ENCODE data around the gene DIP2A.
"Not testable (repeated sequence)": the region's sequence is repeated elsewhere in the genome, so short reads cannot be mapped to it uniquely, and the experiment has no call there.

Gene DIP2A

GRCh38 chr21:46559291-46559983, 100.7 kb downstream of the DIP2A start:
- no peak for DNase-seq

GRCh38 chr21:46560568-46561444, 102.1 kb downstream of the DIP2A start:
- DNase-seq: no peak

GRCh38 chr21:46561445-46562090, 102.9 kb downstream of the DIP2A start:
- no peak for DNase-seq

- DNase-seq: no peak
Measured at GRCh38 chr21:46562472-46562871, 103.8 kb downstream of the DIP2A start.

- DNase-seq: no peak
Measured at GRCh38 chr21:46562964-46563607, 104.4 kb downstream of the DIP2A start.

- DNase-seq: no peak
Measured at GRCh38 chr21:46564391-46564790, 105.7 kb downstream of the DIP2A start.

- DNase-seq: no peak
Measured at GRCh38 chr21:46567348-46567747, 108.7 kb downstream of the DIP2A start.

- no peak for DNase-seq
Measured at GRCh38 chr21:46568562-46568961, 109.9 kb downstream of the DIP2A start.

- no peak for DNase-seq
Measured at GRCh38 chr21:46569081-46569480, 110.4 kb downstream of the DIP2A start.

GRCh38 chr21:46570119-46570518, 111.4 kb downstream of the DIP2A start:
- no peak for DNase-seq

GRCh38 chr21:46570631-46571030, 111.9 kb downstream of the DIP2A start:
- no peak for DNase-seq

GRCh38 chr21:46572850-46573249, 114.2 kb downstream of the DIP2A start:
- DNase-seq: no peak

- DNase-seq: not testable (repeated sequence)
Measured at GRCh38 chr21:46577786-46578185, 119.1 kb downstream of the DIP2A start.

- not testable (repeated sequence) for DNase-seq
Measured at GRCh38 chr21:46579394-46579793, 120.7 kb downstream of the DIP2A start.

- no peak for DNase-seq
Measured at GRCh38 chr21:46581780-46582307, 123.2 kb downstream of the DIP2A start.

- DNase-seq: no peak
Measured at GRCh38 chr21:46585191-46585953, 126.7 kb downstream of the DIP2A start.

GRCh38 chr21:46594276-46594675, 135.6 kb downstream of the DIP2A start:
- DNase-seq: no peak

- DNase-seq: no peak
Measured at GRCh38 chr21:46596201-46596600, 137.5 kb downstream of the DIP2A start.

GRCh38 chr21:46597031-46597430, 138.3 kb downstream of the DIP2A start:
- DNase-seq: no peak

GRCh38 chr21:46597896-46598343, 139.2 kb downstream of the DIP2A start:
- no peak for DNase-seq

GRCh38 chr21:46598581-46599572, 140.2 kb downstream of the DIP2A start:
- no peak for DNase-seq

Measured in cerebellar nuclear complex (tissue), 1 donor.